Esophagus squamous epithelium (tissue), 5 donors: ENCODE measurements around the gene SETMAR. TPM values are rescaled to one million over a fixed set of nuclear protein-coding genes. Genes with fewer than 3 reads are reported as not detected.

Experiments
- DNase-seq: peaks from one replicate; lab custom pipeline; 2025; lab: John Stamatoyannopoulos, UW
- H3K27ac ChIP-seq, 4 donors: fragments of 200-600 bp; sonication (generic); one replicate each; pipeline ENCODE4 v1.5.1; 2016 to 2019; ENCODE audit warnings: mild to moderate bottlenecking in 1 of 4
- H3K27me3 ChIP-seq, 4 donors: fragments of 200-600 bp; sonication (generic); 1 replicate in 3 of 4; 2 replicates in 1 of 4; pipeline versions ENCODE4 v1.5.1 to v1.6.0; 2017 to 2021; ENCODE audit warnings: antibody characterized with exemption in 1 of 4
- H3K36me3 ChIP-seq, 3 donors: fragments of 200-600 bp; sonication (generic); one replicate each; pipeline ENCODE4 v1.5.1; 2016 to 2019
- H3K4me1 ChIP-seq, 3 donors: fragments of 200-600 bp; sonication (generic); one replicate each; pipeline ENCODE4 v1.5.1; 2017 to 2019
- H3K4me3 ChIP-seq, 4 donors: fragments of 200-600 bp; sonication (generic); 1 replicate in 3 of 4; 2 replicates in 1 of 4; pipeline ENCODE4 v1.5.1; 2016 to 2019; ENCODE audit warnings: mild to moderate bottlenecking in 2 of 4, moderate library complexity in 1 of 4
- H3K9me3 ChIP-seq, 3 donors: fragments of 200-600 bp; sonication (generic); one replicate each; pipeline ENCODE4 v1.5.1; 2016 to 2019
- POLR2A ChIP-seq, 4 donors: fragments of 450-650 bp; IDR thresholded peaks; one replicate each; pipeline ENCODE4 v1.6.1; 2017; ENCODE audit warnings: antibody characterized with exemption in 4 of 4, mild to moderate bottlenecking in 4 of 4, moderate library complexity in 3 of 4
- WGBS, 2 donors: methylation state at CpG; one replicate each; pipeline ENCODE4 v1.1.5; 2018; 5-methylcytosine and 5-hydroxymethylcytosine counted together
- intact Hi-C: fragments of 100-400 bp; cut with DNase I; formaldehyde crosslinking; loops from one replicate; pipeline ENCODE4 v1.15.0; 2022
- total RNA-seq, 4 donors: library from RNA; depleted of rRNA; stranded (reverse); fragments of >200 nt; gene quantifications; one replicate each; pipeline ENCODE4 v1.1.0, GENCODE V29; 2016
- TF ChIP-seq, protein P1 (sequence below), 6 experiments: fragments of 450-650 bp in 4 of 6; fragments of 200-600 bp in 2 of 6; sonication (generic) in 2 of 6; IDR thresholded peaks; one replicate each; pipeline ENCODE4 v1.5.1; 2016 to 2019; ENCODE audit warnings: antibody characterized with exemption in 6 of 6, mild to moderate bottlenecking in 4 of 6, moderate library complexity in 4 of 6
- donor health status: DM: yes; HTN: yes; CAD: no.

Gene SETMAR
- total RNA-seq, 4 donors from 2014 or later, result 11.4 to 28.6 (median 16.0) TPM

DNA sequence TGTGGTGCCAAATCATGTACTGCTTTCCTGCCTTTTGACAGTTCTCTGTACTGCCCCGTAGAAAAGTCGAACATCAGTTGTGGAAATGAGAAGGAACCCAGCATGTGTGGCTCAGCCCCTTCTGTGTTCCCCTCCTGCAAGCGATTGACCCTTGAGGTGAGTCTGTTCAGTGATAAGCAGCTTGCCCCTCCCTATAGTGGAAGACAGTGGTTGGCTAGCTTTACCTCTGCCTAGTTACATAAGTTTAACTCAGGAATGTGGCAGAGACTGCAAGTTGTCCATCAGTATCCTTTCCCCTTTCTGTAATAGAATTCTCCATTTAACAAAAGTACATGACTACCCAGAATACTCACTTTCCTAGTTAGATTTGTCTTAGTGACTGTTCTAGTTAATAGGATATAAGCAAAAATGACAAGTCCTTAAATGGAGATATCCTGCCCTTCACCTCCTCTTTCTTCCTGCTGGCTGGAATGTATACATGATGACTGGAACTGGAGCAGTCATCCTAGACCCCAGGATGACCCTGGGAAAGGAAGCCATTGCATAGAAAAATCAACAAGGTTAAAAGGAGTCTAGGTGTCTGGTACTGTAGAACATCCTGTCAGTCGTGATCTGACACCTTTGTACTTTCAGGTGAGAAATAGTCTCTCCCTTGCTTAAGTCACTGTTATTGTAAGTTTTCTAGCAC, 10.6 kb downstream of the SETMAR start:
- Histone ChIP-seq H3K9me3 (no peaks in the 10 kb centered on the region), H3K27ac (no peak overlapping the region), H3K27me3 (no peaks in the 10 kb centered on the region), H3K36me3 (peaks cover 0 to 52% (median 0%) of the 10 kb centered on the region in 3 donors), H3K4me1 (peaks cover 0 to 28% (median 10%) of the 10 kb centered on the region in 3 donors), H3K4me3 (no peak overlapping the region)
- TF ChIP-seq, protein P1, sequence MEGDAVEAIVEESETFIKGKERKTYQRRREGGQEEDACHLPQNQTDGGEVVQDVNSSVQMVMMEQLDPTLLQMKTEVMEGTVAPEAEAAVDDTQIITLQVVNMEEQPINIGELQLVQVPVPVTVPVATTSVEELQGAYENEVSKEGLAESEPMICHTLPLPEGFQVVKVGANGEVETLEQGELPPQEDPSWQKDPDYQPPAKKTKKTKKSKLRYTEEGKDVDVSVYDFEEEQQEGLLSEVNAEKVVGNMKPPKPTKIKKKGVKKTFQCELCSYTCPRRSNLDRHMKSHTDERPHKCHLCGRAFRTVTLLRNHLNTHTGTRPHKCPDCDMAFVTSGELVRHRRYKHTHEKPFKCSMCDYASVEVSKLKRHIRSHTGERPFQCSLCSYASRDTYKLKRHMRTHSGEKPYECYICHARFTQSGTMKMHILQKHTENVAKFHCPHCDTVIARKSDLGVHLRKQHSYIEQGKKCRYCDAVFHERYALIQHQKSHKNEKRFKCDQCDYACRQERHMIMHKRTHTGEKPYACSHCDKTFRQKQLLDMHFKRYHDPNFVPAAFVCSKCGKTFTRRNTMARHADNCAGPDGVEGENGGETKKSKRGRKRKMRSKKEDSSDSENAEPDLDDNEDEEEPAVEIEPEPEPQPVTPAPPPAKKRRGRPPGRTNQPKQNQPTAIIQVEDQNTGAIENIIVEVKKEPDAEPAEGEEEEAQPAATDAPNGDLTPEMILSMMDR (IDR thresholded peaks at IDR 0.05), result no peak
- TF ChIP-seq POLR2A (IDR thresholded peaks at IDR 0.05), result no peak
- intact Hi-C loops, result no loop called here
- no peak for DNase-seq
- WGBS, 2 donors, result 81 to 94% methylated on average over 4 of the region's 4 CpGs

DNA sequence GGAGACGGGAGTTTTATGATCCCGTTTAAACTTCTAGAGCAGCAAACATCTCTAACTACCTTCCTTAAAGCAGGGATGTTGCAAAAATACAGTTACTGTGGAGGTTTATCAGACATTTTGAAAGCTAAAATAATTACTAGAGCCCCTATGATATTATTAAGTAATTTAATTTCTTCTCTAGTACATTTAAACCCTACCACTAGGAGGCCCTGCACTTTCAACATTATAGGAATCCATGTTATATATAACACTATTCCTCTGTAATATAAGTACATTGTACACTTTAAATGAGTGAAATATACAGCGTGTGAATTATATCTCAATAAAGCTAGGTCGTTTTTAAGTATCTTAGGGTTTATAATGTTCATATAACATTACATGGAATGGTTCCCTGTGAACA, 11.5 kb downstream of the SETMAR start:
- H3K4me1 ChIP-seq, result peaks cover 4 to 18% (median 5%) of the 10 kb centered on the region in 3 donors
- intact Hi-C loops, result no loop called here
- no peaks in the 10 kb centered on the region for H3K27me3 ChIP-seq
- no peak overlapping the region for H3K4me3 ChIP-seq
- H3K9me3 ChIP-seq, result no peaks in the 10 kb centered on the region
- H3K36me3 ChIP-seq, result peaks cover 0 to 52% (median 0%) of the 10 kb centered on the region in 3 donors
- WGBS, 2 donors, result 77 to 83% methylated on average over 4 of the region's 4 CpGs
- no peak overlapping the region for H3K27ac ChIP-seq
- no peak for TF ChIP-seq POLR2A (IDR thresholded peaks at IDR 0.05)
- TF ChIP-seq, protein P1 (IDR thresholded peaks at IDR 0.05), result peak in 3 of 6 experiments; percentile 18 to 38 (median 21)
- no peak for DNase-seq

DNA sequence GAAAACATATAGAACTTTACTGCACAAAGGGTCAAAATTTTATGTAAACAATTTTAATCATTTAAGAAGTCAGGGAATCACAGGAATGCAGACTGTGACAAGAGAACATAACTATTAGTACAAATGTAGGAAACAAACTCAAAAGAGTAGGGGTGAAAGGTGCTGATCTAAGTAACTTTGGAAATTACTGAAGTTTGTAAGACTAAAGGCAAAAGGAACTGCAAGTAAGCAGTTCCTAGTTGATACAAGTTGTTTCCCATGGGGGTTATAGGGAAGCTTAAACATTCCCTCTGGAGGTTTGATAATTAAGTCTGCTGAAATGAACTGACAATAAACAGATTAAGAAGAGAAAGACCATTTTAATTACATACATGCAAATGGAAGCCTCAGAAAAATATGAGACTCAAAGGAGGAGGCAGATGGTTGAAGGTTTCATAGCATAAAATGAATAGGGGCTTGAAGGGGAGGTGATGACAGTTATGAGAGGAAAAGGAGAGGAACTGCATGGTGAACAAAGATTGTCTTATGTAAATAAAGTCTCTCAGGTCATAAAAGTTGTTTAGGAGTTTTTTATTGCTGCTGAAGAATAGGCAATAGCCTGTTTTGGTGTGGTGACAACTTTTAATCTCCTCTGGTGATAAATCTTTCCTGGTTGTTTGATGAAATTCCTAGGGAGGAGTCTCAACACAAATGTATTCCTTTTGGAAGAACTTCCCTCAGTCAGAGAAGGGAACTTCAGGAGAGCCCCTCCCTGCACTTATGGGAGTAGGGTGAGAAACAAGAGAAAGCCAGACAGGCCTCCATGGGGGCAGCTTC, 17.1 kb downstream of the SETMAR start:
- TF ChIP-seq POLR2A (IDR thresholded peaks at IDR 0.05), result no peak
- TF ChIP-seq, protein P1 (IDR thresholded peaks at IDR 0.05), result no peak
- peaks cover 0 to 25% (median 0%) of the 10 kb centered on the region in 3 donors for H3K36me3 ChIP-seq
- peak overlapping the region in 1 of 4 donors; percentile 30 for H3K27ac ChIP-seq
- H3K27me3 ChIP-seq, result no peaks in the 10 kb centered on the region
- no peak for DNase-seq
- peaks cover 4 to 39% (median 16%) of the 10 kb centered on the region in 3 donors for H3K4me1 ChIP-seq
- intact Hi-C loops, result no loop called here
- H3K9me3 ChIP-seq, result no peaks in the 10 kb centered on the region
- no peak overlapping the region for H3K4me3 ChIP-seq

DNA sequence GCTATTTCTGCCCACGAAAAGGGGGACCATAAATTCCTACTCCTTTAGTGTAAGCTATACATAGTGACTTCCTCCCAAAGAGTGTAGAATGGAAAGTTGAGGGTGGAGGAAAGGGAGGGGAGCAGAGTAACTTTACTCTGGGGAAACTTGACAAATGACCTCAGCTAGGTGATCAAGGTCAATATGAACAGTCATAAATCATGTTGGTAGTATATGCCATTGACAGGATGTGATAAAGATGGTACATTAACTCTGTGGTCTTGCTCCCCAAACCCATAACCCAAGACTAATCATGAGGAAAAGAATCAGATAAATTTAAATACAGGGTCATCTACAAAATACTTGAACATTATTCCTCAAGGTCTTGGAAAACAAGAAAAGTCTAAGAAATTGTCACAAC, 18.6 kb downstream of the SETMAR start:
- Histone ChIP-seq H3K4me3 (no peak overlapping the region), H3K27me3 (no peaks in the 10 kb centered on the region), H3K36me3 (peaks cover 0 to 10% (median 0%) of the 10 kb centered on the region in 3 donors), H3K27ac (no peak overlapping the region), H3K9me3 (no peaks in the 10 kb centered on the region), H3K4me1 (peaks cover 4 to 44% (median 16%) of the 10 kb centered on the region in 3 donors)
- TF ChIP-seq POLR2A (IDR thresholded peaks at IDR 0.05), result no peak
- TF ChIP-seq, protein P1 (IDR thresholded peaks at IDR 0.05), result no peak
- WGBS, 2 donors, result 88 to 92% methylated on average over 1 of the region's 1 CpG
- intact Hi-C loops, result no loop called here
- DNase-seq, result no peak

DNA sequence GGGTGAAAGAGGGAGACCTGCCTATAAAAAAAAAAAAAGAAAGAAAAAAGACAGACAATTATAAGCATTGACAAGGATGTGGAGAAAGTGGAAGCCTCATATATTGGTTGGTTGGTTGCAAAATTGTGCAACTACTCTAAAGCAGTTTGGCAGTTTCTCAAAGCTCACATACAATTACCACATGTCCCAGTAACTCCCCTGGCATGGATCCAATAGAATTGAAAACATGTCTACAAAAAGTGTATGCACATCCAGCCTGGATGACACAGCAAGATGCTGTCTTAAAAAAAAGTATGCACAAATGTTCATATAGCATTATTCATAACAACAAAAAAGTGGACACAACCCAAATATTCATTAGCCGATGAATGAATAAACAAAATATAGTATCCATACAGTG, 19.5 kb downstream of the SETMAR start:
- peaks cover 4 to 44% (median 16%) of the 10 kb centered on the region in 3 donors for H3K4me1 ChIP-seq
- WGBS, 2 donors, result 42 to 54% methylated on average over 1 of the region's 1 CpG
- H3K4me3 ChIP-seq, result no peak overlapping the region
- intact Hi-C loops, result no loop called here
- no peak overlapping the region for H3K27ac ChIP-seq
- no peaks in the 10 kb centered on the region for H3K27me3 ChIP-seq
- H3K36me3 ChIP-seq, result peaks cover 0 to 1% (median 0%) of the 10 kb centered on the region in 3 donors
- DNase-seq, result no peak
- TF ChIP-seq, protein P1 (IDR thresholded peaks at IDR 0.05), result no peak
- TF ChIP-seq POLR2A (IDR thresholded peaks at IDR 0.05), result no peak
- H3K9me3 ChIP-seq, result peaks cover 0 to under 1% (median 0%) of the 10 kb centered on the region in 3 donors
